ENCODE results near the gene TMEM8B.

TMEM8B gene

DNA sequence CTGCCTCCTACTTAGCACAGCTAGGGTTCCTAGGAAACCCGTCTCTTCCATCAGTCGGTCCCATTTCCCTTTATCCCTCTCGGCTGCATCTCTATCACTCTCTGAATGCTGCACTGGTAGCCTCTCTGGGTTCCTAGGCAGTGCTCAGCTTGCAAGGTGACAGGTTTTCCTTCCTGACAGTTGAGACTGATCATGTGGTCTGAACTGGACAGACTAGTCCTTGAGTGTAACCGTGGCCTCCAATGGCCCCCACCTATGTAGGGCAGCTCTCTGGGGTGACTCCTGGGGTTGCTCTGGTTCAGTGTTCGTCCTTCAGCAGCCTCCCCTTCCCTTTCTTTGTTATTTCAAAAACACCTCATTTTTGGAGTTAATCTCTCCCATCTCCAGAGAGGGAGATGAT, 3.8 kb downstream of the TMEM8B start:
- Histone ChIP-seq H4K12ac (ENCODE audit: low read depth, low read length) (no peak overlapping the region), H4K91ac (ENCODE audit: low read depth, low read length) (no peak overlapping the region), H2BK12ac (ENCODE audit: low read length) (no peak overlapping the region), H3K4me3 (ENCODE audit: low read depth, low read length) (no peak overlapping the region), H3K27ac (ENCODE audit: low read depth, low read length) (no peak overlapping the region), H2AK5ac (ENCODE audit: low read length) (no peak overlapping the region), H4K8ac (ENCODE audit: low read depth, low read length) (no peak overlapping the region), H2AFZ (ENCODE audit: insufficient read depth, low read length, poor library complexity) (no peak overlapping the region), H2BK120ac (ENCODE audit: insufficient read depth, low read length, poor library complexity) (no peak overlapping the region), H2BK5ac (ENCODE audit: low read depth, low read length, poor library complexity) (no peak overlapping the region), H3K36me3 (ENCODE audit: control insufficient read depth in 1 of 2, insufficient read depth in 2 of 2, low read length in 2 of 2) (peaks cover 0 to 4% of the 10 kb centered on the region in 2 experiments), H3K79me1 (ENCODE audit: low read length) (peaks cover 4% of the 10 kb centered on the region), H3K18ac (ENCODE audit: low read length) (no peak overlapping the region), H3K4me1 (ENCODE audit: control insufficient read depth in 1 of 2, insufficient read depth in 2 of 2, low read length in 2 of 2) (peaks cover 22 to 27% of the 10 kb centered on the region in 2 experiments), H3K9me3 (ENCODE audit: insufficient read depth, low read depth, low read length) (no peaks in the 10 kb centered on the region), H3K4ac (ENCODE audit: low read depth, low read length) (no peak overlapping the region), H3K14ac (ENCODE audit: low read length) (no peak overlapping the region), H3K9ac (ENCODE audit: low read length) (no peak overlapping the region), H3K4me2 (ENCODE audit: low read length) (no peak overlapping the region), H3K79me2 (ENCODE audit: control insufficient read depth, insufficient read depth, low read length, poor library complexity) (peaks cover 3% of the 10 kb centered on the region), H3K27me3 (ENCODE audit: insufficient read depth, low read length) (no peaks in the 10 kb centered on the region), H3K23ac (ENCODE audit: low read length) (no peak overlapping the region)
- peak in 1 of 2 donors; percentile 18 for DNase-seq
- WGBS (ENCODE audit: extremely low coverage, insufficient coverage, insufficient read length), result no CpG with 5 or more reads among the region's 5 CpGs

DNA sequence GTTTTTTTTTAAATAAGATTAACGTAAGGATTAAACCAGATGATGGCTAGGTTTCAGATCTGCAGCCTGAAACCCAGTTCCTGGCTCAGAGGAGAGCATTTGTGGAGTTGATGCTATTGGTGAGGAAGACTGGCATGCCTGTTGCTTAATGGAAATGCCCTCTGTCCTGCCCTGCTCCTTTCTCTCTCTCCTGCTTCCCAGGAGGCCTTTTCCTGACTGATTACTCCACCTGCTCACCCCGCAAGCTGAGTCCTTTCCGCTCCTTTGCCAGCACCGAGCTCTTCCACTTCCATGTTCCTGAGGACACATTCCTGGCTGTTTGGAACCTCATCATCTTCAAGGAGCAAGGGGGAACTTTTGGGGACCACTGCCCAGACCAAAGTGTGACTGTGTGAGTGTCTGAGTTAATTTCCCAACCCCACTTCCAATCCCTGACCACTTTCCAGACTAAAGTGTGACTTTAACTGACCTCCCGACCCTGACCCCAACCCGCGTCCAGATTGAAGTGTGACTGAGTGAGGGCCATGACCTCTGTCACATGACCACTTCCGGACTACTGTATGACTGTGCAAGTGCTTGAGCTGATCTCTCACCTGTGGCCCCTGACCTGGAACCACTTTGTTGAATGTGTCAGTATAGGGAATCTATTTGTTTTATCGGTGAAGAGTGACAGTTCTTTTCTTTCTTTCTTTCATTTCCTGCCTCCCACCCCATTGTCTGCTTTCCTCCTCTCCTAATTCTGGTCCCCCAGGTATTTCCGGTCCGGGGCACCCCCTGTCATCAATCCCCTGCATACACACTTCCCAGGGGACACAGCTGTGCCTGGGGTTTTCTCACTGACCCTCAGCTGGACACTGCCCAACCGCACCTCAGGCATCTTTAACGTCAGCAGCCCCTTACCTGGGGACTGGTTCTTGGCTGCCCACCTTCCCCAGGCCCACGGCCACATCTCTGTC, 5.5 kb downstream of the TMEM8B start:
- Histone ChIP-seq H3K4me3 (ENCODE audit: low read depth, low read length) (no peak overlapping the region), H3K9ac (ENCODE audit: low read length) (no peak overlapping the region), H3K27ac (ENCODE audit: low read depth, low read length) (no peak overlapping the region), H3K27me3 (ENCODE audit: insufficient read depth, low read length) (no peaks in the 10 kb centered on the region), H3K18ac (ENCODE audit: low read length) (no peak overlapping the region), H4K8ac (ENCODE audit: low read depth, low read length) (no peak overlapping the region), H3K79me2 (ENCODE audit: control insufficient read depth, insufficient read depth, low read length, poor library complexity) (no peaks in the 10 kb centered on the region), H4K91ac (ENCODE audit: low read depth, low read length) (no peak overlapping the region), H3K4ac (ENCODE audit: low read depth, low read length) (no peak overlapping the region), H4K12ac (ENCODE audit: low read depth, low read length) (no peak overlapping the region), H2BK120ac (ENCODE audit: insufficient read depth, low read length, poor library complexity) (no peak overlapping the region), H3K4me1 (ENCODE audit: control insufficient read depth in 1 of 2, insufficient read depth in 2 of 2, low read length in 2 of 2) (peaks cover 15 to 20% of the 10 kb centered on the region in 2 experiments), H3K36me3 (ENCODE audit: control insufficient read depth in 1 of 2, insufficient read depth in 2 of 2, low read length in 2 of 2) (peaks cover 0 to 4% of the 10 kb centered on the region in 2 experiments), H3K79me1 (ENCODE audit: low read length) (no peaks in the 10 kb centered on the region), H3K14ac (ENCODE audit: low read length) (no peak overlapping the region), H2BK5ac (ENCODE audit: low read depth, low read length, poor library complexity) (no peak overlapping the region), H2AK5ac (ENCODE audit: low read length) (no peak overlapping the region), H3K4me2 (ENCODE audit: low read length) (no peak overlapping the region), H2AFZ (ENCODE audit: insufficient read depth, low read length, poor library complexity) (no peak overlapping the region), H3K9me3 (ENCODE audit: insufficient read depth, low read depth, low read length) (no peaks in the 10 kb centered on the region), H3K23ac (ENCODE audit: low read length) (no peak overlapping the region), H2BK12ac (ENCODE audit: low read length) (no peak overlapping the region)
- no peak for DNase-seq
- WGBS (ENCODE audit: extremely low coverage, insufficient coverage, insufficient read length), result 100% methylated on average over 1 of the region's 14 CpGs

DNA sequence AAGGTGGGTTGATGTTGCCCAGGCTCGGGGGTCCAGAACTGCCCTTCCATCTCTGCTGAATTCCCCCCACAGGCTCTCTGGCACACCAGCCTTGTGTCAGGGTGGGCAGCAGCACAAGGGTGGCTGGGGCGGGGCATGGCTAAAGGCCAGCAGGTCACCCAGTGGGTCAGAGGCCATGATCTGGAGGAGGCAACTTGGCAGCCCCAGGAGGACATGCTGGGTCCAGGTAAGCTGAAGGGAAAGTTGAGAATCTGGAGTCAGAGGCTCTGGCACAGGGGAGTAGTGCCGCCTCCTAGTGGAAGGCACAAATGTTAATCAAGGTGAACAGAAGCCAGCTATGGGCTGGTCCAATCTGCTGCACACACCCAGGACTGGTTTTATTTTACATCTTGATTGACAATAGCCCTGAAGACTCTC, 6.2 kb downstream of the TMEM8B start:
- no peak overlapping the region for H3K23ac ChIP-seq (ENCODE audit: low read length)
- H3K4me2 ChIP-seq (ENCODE audit: low read length), result no peak overlapping the region
- no peak overlapping the region for H2BK12ac ChIP-seq (ENCODE audit: low read length)
- H3K9me3 ChIP-seq (ENCODE audit: insufficient read depth, low read depth, low read length), result no peaks in the 10 kb centered on the region
- H2AFZ ChIP-seq (ENCODE audit: insufficient read depth, low read length, poor library complexity), result no peak overlapping the region
- no peak overlapping the region for H3K4me3 ChIP-seq (ENCODE audit: low read depth, low read length)
- no peak overlapping the region for H4K12ac ChIP-seq (ENCODE audit: low read depth, low read length)
- no peak overlapping the region for H4K91ac ChIP-seq (ENCODE audit: low read depth, low read length)
- peaks cover 0 to 4% of the 10 kb centered on the region in 2 experiments for H3K36me3 ChIP-seq (ENCODE audit: control insufficient read depth in 1 of 2, insufficient read depth in 2 of 2, low read length in 2 of 2)
- no CpG with 5 or more reads among the region's 3 CpGs for WGBS (ENCODE audit: extremely low coverage, insufficient coverage, insufficient read length)
- H3K27me3 ChIP-seq (ENCODE audit: insufficient read depth, low read length), result no peaks in the 10 kb centered on the region
- no peak overlapping the region for H3K9ac ChIP-seq (ENCODE audit: low read length)
- H3K79me1 ChIP-seq (ENCODE audit: low read length), result no peaks in the 10 kb centered on the region
- no peak overlapping the region for H4K8ac ChIP-seq (ENCODE audit: low read depth, low read length)
- DNase-seq, result no peak
- no peak overlapping the region for H2BK120ac ChIP-seq (ENCODE audit: insufficient read depth, low read length, poor library complexity)
- H3K18ac ChIP-seq (ENCODE audit: low read length), result no peak overlapping the region
- H3K27ac ChIP-seq (ENCODE audit: low read depth, low read length), result no peak overlapping the region
- peaks cover 12 to 16% of the 10 kb centered on the region in 2 experiments for H3K4me1 ChIP-seq (ENCODE audit: control insufficient read depth in 1 of 2, insufficient read depth in 2 of 2, low read length in 2 of 2)
- no peak overlapping the region for H2AK5ac ChIP-seq (ENCODE audit: low read length)
- no peak overlapping the region for H3K4ac ChIP-seq (ENCODE audit: low read depth, low read length)
- no peak overlapping the region for H3K14ac ChIP-seq (ENCODE audit: low read length)
- no peaks in the 10 kb centered on the region for H3K79me2 ChIP-seq (ENCODE audit: control insufficient read depth, insufficient read depth, low read length, poor library complexity)
- H2BK5ac ChIP-seq (ENCODE audit: low read depth, low read length, poor library complexity), result no peak overlapping the region

DNA sequence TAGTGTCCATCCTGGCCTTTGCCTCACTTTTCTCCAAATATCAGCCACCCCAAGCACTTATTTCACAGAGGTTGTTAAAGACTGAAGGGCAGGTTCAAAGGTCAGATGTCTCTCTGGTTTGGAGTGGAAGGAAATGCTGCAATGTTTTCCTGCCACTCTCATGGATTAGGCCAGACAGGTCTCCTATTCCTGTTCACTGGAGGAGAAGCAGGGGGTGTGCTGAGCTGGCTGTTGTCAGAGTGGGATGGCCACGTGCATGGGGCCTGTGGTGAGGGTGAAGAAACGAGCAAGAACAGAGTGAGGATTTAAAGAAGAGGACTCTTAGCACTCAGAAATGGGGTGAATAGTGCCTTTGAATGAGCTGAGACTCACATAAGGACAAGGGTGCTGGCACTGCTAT, 6.7 kb downstream of the TMEM8B start:
- H3K27ac ChIP-seq (ENCODE audit: low read depth, low read length), result no peak overlapping the region
- no peak overlapping the region for H2BK120ac ChIP-seq (ENCODE audit: insufficient read depth, low read length, poor library complexity)
- H4K12ac ChIP-seq (ENCODE audit: low read depth, low read length), result no peak overlapping the region
- no peak overlapping the region for H3K4ac ChIP-seq (ENCODE audit: low read depth, low read length)
- H3K27me3 ChIP-seq (ENCODE audit: insufficient read depth, low read length), result no peaks in the 10 kb centered on the region
- H4K91ac ChIP-seq (ENCODE audit: low read depth, low read length), result no peak overlapping the region
- H4K8ac ChIP-seq (ENCODE audit: low read depth, low read length), result no peak overlapping the region
- no peak overlapping the region for H2AFZ ChIP-seq (ENCODE audit: insufficient read depth, low read length, poor library complexity)
- H3K18ac ChIP-seq (ENCODE audit: low read length), result no peak overlapping the region
- DNase-seq, result no peak
- no peaks in the 10 kb centered on the region for H3K79me1 ChIP-seq (ENCODE audit: low read length)
- H3K9me3 ChIP-seq (ENCODE audit: insufficient read depth, low read depth, low read length), result no peaks in the 10 kb centered on the region
- H3K23ac ChIP-seq (ENCODE audit: low read length), result no peak overlapping the region
- H3K14ac ChIP-seq (ENCODE audit: low read length), result no peak overlapping the region
- H3K9ac ChIP-seq (ENCODE audit: low read length), result no peak overlapping the region
- WGBS (ENCODE audit: extremely low coverage, insufficient coverage, insufficient read length), result no CpG with 5 or more reads among the region's 2 CpGs
- no peaks in the 10 kb centered on the region for H3K79me2 ChIP-seq (ENCODE audit: control insufficient read depth, insufficient read depth, low read length, poor library complexity)
- no peak overlapping the region for H2AK5ac ChIP-seq (ENCODE audit: low read length)
- H2BK5ac ChIP-seq (ENCODE audit: low read depth, low read length, poor library complexity), result no peak overlapping the region
- H3K4me2 ChIP-seq (ENCODE audit: low read length), result no peak overlapping the region
- no peak overlapping the region for H3K4me3 ChIP-seq (ENCODE audit: low read depth, low read length)
- H3K4me1 ChIP-seq (ENCODE audit: control insufficient read depth in 1 of 2, insufficient read depth in 2 of 2, low read length in 2 of 2), result peaks cover 12 to 16% of the 10 kb centered on the region in 2 experiments
- peaks cover 0 to 4% of the 10 kb centered on the region in 2 experiments for H3K36me3 ChIP-seq (ENCODE audit: control insufficient read depth in 1 of 2, insufficient read depth in 2 of 2, low read length in 2 of 2)
- H2BK12ac ChIP-seq (ENCODE audit: low read length), result no peak overlapping the region

Measured in trophoblast cell (in vitro differentiated cells and primary cell).